ENCODE data around the gene AQP4.

The AQP4 gene

GRCh38 chr18:26840965-26841364 lies 24.5 kb downstream of the AQP4 start:
- no peak for DNase-seq (ENCODE audit: low spot score)

GRCh38 chr18:26839609-26840008 lies 25.9 kb downstream of the AQP4 start:
- no peak for DNase-seq (ENCODE audit: low spot score)

GRCh38 chr18:26832302-26832701 lies 33.2 kb downstream of the AQP4 start:
- DNase-seq (ENCODE audit: low spot score), result no peak

- DNase-seq (ENCODE audit: low spot score), result no peak
These were observed 37.9 kb downstream of the AQP4 start for GRCh38 chr18:26827581-26827980.

- DNase-seq (ENCODE audit: low spot score), result no peak
These were observed 38.8 kb downstream of the AQP4 start for GRCh38 chr18:26826656-26827235.

GRCh38 chr18:26821181-26821580 lies 44.3 kb downstream of the AQP4 start:
- no peak for DNase-seq (ENCODE audit: low spot score)

- DNase-seq (ENCODE audit: low spot score), result no peak
These were observed 46.5 kb downstream of the AQP4 start for GRCh38 chr18:26819046-26819445.

GRCh38 chr18:26818461-26818860 lies 47.0 kb downstream of the AQP4 start:
- DNase-seq (ENCODE audit: low spot score), result no peak

GRCh38 chr18:26813043-26813442 lies 52.5 kb downstream of the AQP4 start:
- DNase-seq (ENCODE audit: low spot score), result peak; percentile 69

- DNase-seq (ENCODE audit: low spot score), result no peak
These were observed 53.0 kb downstream of the AQP4 start for GRCh38 chr18:26812462-26812861.

- DNase-seq (ENCODE audit: low spot score), result no peak
These were observed 56.2 kb downstream of the AQP4 start for GRCh38 chr18:26809346-26809745.

GRCh38 chr18:26806224-26806623 lies 59.3 kb downstream of the AQP4 start:
- no peak for DNase-seq (ENCODE audit: low spot score)

- DNase-seq (ENCODE audit: low spot score), result no peak
These were observed 61.0 kb downstream of the AQP4 start for GRCh38 chr18:26804519-26804918.

GRCh38 chr18:26803643-26804042 lies 61.9 kb downstream of the AQP4 start:
- DNase-seq (ENCODE audit: low spot score), result peak; percentile 28

GRCh38 chr18:26802330-26803200 lies 62.9 kb downstream of the AQP4 start:
- no peak for DNase-seq (ENCODE audit: low spot score)

All from kidney tubule cell (primary cell).